T-helper 2 cell (primary cell): ENCODE data around the gene ADRB2.
A peak's percentile ranks its signal among the peaks of the same experiment; 100 is the strongest.

Source experiments
- DNase-seq, 5 experiments: peaks; one replicate each; pipeline versions ENCODE4 v3.0.0 to v3.0.0-alpha.2; 2012 to 2022

The ADRB2 gene

DNA sequence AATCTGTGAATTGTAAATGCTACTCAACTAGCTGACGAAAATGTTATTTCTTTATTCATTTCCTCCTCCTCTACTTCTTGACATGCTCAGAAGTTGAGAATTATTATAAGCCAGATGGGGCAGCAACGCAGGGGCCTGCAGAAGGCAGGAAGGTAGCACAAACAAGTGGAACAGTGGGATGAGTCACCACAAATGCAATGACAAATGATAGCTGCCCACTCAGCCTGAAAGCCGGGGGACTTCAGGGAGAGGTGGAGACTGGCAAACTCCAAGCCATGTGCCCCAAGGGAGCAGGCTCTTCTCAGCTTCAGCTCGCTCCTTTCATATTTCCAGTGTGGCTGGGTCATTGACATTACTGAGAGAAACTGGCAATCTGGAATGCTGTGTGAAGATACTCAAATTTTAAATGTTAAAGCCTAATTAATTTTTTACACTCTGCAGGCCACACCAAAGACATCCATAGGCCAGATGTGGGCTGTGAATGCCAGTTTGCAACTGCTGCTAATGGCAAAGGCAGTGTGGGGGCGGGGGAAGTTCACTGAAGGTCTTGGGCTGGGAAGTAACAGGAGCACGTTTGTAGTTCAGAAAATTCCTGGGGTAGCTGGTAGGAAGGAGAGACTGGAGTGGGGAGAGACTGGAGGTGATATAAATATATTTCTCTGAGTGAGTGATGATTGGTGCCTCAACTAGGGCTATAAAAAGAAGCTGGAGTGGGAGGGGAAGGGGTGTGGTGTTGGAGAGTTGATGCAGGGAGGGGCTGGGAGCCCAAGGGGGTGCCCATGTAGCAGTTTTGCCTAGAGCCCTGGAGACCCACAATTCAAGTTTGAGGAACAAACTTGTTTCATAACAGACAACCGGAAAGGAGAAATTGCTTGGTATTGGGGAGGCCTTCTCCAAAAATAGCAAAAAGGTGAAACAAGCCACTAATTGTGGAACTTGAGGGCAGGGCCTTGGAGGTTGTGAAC lies 20.8 kb upstream of the ADRB2 start:
- DNase-seq, result no peak

DNA sequence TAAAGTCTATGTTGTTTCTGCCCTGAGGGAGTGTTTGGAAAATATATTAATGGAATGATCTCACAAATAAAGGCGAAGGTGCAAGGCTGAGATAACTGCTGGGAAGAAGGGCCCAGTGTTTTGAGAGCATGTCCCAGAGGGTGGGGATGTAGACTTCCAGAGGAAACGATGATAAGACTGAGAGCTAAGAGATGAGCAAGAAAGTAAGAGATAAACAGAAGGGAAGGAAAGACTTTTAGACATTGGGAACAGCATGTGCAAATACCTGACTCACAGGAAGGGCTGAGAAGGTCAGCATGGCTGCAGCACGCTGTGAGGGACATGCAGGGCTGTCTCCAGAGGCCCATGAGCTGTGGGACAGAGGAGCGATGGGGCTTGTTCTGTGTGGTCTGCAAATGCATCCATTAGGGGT lies 19.9 kb upstream of the ADRB2 start:
- DNase-seq, result no peak

DNA sequence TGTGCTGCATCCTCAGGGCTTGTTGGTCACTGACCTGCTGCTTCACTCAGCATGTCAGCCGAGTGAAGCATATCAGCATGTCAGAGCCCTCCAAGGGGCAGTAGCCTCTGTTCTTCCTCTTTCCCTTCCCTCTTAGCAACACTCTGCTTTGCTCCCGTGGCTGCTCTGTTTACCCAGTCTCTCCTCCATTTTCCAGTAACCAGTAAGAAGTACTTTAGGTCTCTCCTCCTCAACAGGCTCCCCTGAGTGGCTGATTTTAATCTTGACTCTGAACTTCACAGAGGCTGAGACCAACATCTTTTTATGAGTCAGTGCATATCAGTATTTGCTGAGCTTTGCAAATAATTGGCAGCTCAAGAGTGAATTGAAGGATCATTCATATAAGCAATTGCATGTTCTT lies 18.6 kb upstream of the ADRB2 start:
- DNase-seq, result peak in 1 of 5 experiments; percentile 77

DNA sequence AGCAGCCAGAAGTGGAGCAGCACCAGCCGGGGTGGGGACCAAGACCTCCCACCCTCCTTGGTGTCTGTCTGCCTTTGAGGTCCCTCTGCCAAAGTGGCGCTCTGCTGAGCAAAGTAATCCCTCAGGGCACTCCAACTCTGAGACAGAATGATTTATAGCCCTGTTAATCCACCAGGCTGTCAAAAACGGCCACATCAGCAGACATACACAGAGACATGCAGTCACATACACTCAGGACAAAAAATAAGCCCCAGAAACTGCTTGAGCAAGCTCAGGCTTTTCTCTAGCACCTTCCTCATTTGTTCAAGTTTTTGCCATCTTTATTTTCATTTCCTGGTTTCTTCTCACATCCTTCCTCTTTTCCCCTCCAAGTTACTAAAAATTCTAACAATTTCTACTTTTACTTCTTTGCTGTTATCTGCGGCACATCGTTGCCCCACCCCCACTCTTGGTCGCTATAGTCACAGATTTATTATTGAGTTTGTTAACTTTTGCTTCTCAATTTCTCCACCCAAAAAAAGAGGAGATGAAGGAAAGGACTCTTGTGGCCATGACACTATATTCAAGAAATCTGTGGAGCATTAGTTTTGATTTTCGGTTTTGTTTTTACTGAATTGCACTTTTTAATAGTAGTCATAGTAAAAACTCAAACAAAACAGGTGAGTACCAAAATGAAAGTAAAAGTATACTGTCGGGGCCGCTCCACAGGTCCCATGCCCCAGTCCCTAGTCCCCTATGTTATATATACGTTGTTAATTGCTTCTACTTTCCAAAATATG lies 17.4 kb upstream of the ADRB2 start:
- DNase-seq, result peak in 2 of 5 experiments; percentile 43 to 65

DNA sequence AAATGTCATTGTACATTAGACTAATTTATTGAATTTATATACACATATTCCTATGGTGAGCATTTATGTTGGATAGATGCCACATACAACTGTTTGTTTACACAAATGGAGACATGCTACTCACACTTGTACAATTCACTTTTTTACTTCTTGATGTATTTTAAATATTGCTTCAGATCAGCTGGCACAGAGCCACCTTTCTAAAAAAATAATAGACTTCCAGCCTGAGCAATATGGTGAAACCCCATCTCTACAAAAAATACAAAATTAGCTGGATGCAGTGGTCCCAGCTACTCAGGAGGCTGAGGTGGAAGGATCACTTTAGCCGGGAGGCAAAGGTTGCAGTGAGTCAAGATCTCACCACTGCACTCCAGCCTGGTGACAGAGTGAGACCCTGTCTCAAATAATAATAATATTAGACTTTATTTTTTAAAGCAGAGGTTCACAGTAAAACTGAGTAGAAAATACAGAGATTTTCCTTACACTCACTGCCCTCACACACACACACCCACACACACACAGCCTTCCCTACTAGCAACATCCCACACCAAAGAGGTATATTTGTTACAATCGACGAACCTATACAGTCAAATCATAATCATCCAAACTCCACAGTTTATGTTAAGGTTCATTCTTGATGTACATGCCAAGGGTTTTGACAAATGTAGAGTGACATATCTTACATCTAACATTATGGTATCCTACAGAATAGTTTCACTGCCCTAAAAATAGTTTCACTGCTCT lies 16.5 kb upstream of the ADRB2 start:
- DNase-seq, result no peak

GRCh38 chr5:148810823-148811222 lies 15.6 kb upstream of the ADRB2 start:
- DNase-seq, result peak in 1 of 5 experiments; percentile 4

GRCh38 chr5:148811756-148812155 lies 14.7 kb upstream of the ADRB2 start:
- no peak for DNase-seq

DNA sequence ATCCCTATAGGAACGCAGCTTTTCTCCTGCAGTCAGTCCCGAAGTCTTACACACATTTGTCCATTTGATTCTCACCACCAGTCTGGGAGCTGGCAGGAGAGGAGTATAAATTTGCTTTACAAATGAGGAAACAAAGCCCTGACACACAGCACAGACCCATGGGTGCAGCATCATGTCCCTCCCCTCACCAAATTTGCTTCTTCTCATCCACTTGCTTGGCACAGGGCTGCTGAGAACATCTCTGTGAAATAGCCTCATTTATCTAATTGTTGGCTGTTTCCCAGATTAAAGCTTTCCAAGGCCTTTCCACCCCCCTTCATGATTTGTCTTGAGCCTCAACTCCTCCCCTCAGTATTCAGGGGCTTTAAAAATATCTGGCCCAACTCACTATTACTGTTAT lies 11.3 kb upstream of the ADRB2 start:
- DNase-seq, result no peak

DNA sequence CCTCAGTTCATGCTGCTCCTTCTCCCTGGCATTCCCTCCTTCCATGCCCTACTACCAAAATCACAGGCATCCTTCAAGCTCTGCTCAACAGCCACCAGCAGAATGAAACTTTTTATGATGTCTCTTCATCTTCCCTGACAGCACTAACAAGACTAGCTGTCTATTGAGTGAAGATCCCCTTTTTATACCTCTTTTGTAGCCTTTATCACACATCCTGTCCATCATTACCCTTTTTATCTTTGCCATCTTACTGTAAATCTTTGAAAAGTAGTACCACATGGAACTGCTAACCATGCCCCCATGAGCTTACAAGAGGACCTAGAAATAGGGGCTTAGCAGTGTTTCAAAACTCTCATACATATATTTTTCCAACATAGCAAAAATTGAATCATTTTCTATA lies 10.8 kb upstream of the ADRB2 start:
- DNase-seq, result no peak

DNA sequence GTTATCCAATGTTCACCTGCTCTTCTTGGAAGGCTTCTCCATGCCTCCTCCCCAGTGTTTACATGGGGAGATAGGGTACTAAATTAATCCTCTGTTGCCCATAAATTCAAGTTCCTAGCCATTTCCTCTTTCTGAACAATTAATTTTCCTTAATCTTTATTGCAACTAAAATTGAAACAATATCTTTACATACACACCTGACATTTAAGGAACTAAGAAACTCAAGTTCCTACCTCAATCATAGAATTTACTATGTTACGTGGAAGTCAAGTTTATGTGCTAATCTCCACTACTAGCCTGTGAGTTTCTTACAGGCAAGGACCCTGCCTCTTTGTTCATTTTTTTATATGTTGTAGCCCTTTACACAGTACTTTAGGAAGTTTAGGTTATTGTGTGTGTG lies 10.1 kb upstream of the ADRB2 start:
- DNase-seq, result no peak

DNA sequence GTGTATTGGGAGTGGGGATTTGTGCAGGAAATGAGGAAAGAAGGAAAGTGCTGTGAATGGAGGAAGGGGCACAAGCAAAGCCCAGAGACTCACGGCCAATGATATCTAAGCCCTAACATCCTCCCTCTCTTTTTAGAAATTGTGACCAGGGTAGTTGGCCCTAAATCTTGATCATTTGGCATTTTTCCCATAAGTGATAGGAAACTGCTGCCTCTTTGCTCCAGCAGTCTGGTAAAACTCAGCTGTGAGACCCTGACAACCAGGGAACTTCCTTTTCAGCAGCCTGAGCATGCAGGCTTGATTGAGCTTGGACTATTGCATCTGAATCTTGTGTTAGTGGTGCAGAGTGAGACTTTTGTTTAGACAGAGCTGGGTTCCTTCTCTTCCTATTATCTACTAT lies 9.6 kb upstream of the ADRB2 start:
- DNase-seq, result no peak

DNA sequence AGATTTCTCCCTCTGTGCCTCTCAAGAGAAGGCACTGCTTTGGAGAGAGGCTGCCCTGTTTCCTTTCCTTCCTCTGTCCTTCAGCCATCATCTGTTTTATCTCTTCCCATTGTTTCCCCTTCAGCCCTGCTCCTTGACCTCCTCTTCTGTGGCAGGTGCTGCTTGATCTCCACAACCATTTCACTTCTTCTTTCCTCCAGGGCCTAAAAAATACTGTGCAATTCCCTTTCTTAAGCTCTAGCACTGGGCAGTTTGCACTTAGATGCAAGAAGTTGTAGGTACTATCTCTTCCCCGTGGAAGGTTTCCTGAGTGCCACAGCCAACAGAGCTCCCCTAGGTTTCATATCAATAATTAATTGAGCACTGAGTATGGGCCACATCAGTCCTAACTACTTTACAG lies 8.8 kb upstream of the ADRB2 start:
- no peak for DNase-seq

DNA sequence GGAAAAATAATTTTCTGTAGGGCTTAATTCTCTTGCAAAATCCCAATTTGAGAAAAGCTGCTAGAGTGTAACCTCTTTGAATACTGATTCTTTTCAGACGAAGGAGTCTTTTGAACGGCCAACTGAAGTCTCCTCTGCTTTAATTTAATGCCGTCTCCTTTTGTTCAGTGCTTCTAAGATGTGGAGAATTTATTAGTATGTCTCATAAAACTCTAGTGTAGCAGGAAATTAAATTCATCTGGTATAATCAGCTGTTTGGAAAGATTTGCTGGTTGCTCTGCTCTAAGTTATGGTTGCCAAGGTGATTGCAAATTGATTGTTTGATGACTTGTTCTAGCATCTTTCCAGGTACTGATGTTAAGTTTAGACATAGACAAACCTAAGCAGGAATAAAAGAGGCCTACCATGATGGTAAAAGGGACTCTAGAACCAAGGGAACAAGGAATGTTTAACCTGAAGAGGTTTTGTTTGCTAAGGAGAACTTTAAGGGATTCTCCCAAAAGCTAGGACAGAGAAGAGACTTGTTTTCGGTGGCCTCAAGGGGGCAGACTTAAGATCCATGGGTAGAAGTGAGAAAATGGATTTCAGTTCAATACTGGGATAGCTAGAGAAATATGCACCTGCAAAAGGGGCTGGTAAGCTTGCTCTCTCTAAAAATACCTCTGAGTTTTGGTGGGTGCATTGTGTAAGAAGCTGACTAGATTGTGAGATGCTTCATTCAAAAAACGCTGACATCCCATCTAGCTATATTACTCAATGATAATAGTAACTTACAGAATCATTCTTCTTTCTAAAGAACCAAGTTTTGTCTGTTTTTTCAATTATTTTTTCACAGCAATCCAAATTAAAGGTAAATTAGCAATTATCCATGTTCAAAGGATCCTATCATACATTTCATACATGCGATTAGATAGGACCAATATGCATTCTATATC lies 5.7 kb upstream of the ADRB2 start:
- peak in 1 of 5 experiments; percentile 20 for DNase-seq

GRCh38 chr5:148823871-148824270 lies 2.5 kb upstream of the ADRB2 start:
- no peak for DNase-seq

DNA sequence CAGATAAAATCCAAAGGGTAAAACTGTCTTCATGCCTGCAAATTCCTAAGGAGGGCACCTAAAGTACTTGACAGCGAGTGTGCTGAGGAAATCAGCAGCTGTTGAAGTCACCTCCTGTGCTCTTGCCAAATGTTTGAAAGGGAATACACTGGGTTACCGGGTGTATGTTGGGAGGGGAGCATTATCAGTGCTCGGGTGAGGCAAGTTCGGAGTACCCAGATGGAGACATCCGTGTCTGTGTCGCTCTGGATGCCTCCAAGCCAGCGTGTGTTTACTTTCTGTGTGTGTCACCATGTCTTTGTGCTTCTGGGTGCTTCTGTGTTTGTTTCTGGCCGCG lies 727 bp upstream of the ADRB2 start:
- no peak for DNase-seq

- DNase-seq, result no peak
Measured at GRCh38 chr5:148826739-148827070, 294 bp downstream of the ADRB2 start.

DNA sequence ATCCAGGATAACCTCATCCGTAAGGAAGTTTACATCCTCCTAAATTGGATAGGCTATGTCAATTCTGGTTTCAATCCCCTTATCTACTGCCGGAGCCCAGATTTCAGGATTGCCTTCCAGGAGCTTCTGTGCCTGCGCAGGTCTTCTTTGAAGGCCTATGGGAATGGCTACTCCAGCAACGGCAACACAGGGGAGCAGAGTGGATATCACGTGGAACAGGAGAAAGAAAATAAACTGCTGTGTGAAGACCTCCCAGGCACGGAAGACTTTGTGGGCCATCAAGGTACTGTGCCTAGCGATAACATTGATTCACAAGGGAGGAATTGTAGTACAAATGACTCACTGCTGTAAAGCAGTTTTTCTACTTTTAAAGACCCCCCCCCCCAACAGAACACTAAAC lies 1.3 kb downstream of the ADRB2 start:
- no peak for DNase-seq

GRCh38 chr5:148828511-148829247 lies 2.3 kb downstream of the ADRB2 start:
- no peak for DNase-seq

DNA sequence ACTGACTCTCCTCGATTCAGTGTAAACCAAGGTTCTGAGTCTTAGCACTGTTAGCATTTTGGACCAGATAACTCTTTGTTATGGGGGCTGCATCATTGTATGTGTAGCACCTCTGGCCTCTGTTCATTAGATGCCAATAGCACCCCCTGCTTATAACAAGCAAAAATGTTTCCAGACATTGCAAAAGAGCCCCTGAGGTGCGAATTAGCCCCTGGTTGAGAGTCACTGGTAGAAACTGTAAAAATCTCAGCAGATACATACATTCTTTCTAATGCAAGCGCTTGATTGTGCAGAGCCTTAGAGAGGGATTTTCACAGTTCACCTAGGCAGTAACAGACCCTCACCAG lies 2.8 kb downstream of the ADRB2 start:
- no peak for DNase-seq

GRCh38 chr5:148829734-148830133 lies 3.3 kb downstream of the ADRB2 start:
- DNase-seq, result no peak

DNA sequence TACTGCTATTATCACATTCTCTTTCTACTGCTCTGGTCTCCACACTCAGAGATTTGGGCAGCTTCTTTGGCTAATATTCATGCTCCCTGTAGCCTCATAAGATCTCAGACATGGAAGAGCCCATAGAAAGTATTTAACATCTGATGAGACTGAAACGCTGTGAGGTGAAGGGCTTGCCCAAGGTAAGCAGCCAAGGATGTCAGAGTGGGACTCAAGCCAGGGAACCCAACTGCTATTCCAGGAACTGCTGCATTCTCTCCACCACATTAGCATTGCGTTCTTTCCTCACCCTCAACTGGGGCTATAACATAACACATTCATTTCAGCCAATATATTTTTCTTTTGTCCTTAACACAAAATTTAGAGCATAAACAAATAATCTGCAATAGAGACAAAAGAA lies 3.8 kb downstream of the ADRB2 start:
- DNase-seq, result no peak
